ENCODE results near the gene FRMD4A. TPM values are rescaled to one million over a fixed set of nuclear protein-coding genes. Genes with fewer than 3 reads are reported as not detected.

Gene FRMD4A
- total and polyA plus RNA-seq, 2 of the 4 experiments (the other 2 are of a cell fraction), result 30.3 to 68.8 TPM

DNA sequence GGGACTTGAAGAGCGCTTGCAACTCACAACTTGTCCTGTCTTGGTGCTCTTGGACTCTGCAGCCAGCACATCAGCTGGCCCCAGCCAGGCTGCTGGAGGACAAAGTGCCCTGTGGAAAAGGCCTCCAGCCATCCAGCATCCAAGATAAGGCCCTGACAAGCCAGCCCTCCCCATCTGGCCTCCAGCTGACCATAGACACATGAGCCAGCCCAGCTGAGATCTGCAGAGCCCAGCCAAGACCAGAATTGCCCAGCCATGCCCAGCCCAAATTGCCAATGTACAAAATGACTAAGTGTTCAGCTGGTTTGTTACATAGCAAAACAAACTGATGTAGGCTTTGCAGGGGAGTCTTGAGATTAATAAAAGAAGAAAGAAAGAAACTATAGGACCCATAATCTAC, 36.0 kb upstream of the FRMD4A start:
- H3K9me3 ChIP-seq (ENCODE audit: control insufficient read depth, insufficient read depth, low read length), result no peaks in the 10 kb centered on the region
- no peak overlapping the region for H3K27ac ChIP-seq (ENCODE audit: insufficient read depth, low read length)
- H2BK120ac ChIP-seq (ENCODE audit: low read depth, low read length), result no peak overlapping the region
- ATAC-seq (ENCODE audit: low read depth), result no peak
- no peaks in the 10 kb centered on the region for H3K36me3 ChIP-seq (ENCODE audit: control insufficient read depth, insufficient read depth, low read length)
- peaks cover 17% of the 10 kb centered on the region for H3K27me3 ChIP-seq (ENCODE audit: control insufficient read depth, insufficient read depth, low read length)
- H4K5ac ChIP-seq (ENCODE audit: low read depth, low read length), result no peak overlapping the region
- TF ChIP-seq POLR2A (IDR thresholded peaks at IDR 0.05; ENCODE audit: low read depth, low read length) (no peak), MXI1 (IDR thresholded peaks at IDR 0.05; ENCODE audit: borderline replicate concordance, low read depth, low read length) (no peak)
- TF ChIP-seq, protein P1, sequence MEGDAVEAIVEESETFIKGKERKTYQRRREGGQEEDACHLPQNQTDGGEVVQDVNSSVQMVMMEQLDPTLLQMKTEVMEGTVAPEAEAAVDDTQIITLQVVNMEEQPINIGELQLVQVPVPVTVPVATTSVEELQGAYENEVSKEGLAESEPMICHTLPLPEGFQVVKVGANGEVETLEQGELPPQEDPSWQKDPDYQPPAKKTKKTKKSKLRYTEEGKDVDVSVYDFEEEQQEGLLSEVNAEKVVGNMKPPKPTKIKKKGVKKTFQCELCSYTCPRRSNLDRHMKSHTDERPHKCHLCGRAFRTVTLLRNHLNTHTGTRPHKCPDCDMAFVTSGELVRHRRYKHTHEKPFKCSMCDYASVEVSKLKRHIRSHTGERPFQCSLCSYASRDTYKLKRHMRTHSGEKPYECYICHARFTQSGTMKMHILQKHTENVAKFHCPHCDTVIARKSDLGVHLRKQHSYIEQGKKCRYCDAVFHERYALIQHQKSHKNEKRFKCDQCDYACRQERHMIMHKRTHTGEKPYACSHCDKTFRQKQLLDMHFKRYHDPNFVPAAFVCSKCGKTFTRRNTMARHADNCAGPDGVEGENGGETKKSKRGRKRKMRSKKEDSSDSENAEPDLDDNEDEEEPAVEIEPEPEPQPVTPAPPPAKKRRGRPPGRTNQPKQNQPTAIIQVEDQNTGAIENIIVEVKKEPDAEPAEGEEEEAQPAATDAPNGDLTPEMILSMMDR (conservative IDR thresholded peaks at IDR 0.05; ENCODE audit: low read depth, low read length), result no peak
- intact Hi-C loops (cut with micrococcal nuclease) (no loop called here), dilution Hi-C loops (cut with HindIII; ENCODE audit: low sequenced_read_pairs, unreplicated experiment) (no loop called here), in situ Hi-C loops (cut with MboI; ENCODE audit: low sequenced_read_pairs) (no loop called here)
- no peak overlapping the region for H3K4me3 ChIP-seq (ENCODE audit: insufficient read depth, low read depth, low read length)
- ChIA-PET CTCF (interaction anchor here (0.8 kb wide), 1 partner anchor 30 kb away, joined by 4 read pairs; no protein-coding TSS in a partner anchor), POLR2A (ENCODE audit: unreplicated experiment) (no interaction called here)
- H2BK5ac ChIP-seq (ENCODE audit: low read depth, low read length, poor library complexity, severe bottlenecking), result no peak overlapping the region
- BruUV-seq (replicated peaks), result no TSS peak
- no peak overlapping the region for H2BK20ac ChIP-seq (ENCODE audit: low read depth, low read length)
- H3K9ac ChIP-seq (ENCODE audit: low read depth, low read length), result no peak overlapping the region
- H3K79me1 ChIP-seq (ENCODE audit: low read depth in 1 of 2, low read length in 2 of 2), result no peaks in the 10 kb centered on the region
- no peak overlapping the region for H2AK9ac ChIP-seq (replicated peaks; ENCODE audit: low read depth, low read length, poor library complexity)
- no peak overlapping the region for H3K14ac ChIP-seq (replicated peaks; ENCODE audit: low read depth, low read length)
- no peak overlapping the region for H3K4ac ChIP-seq (ENCODE audit: low read depth, low read length)
- no peak overlapping the region for H2BK15ac ChIP-seq (ENCODE audit: low read depth, low read length)
- H3K56ac ChIP-seq (ENCODE audit: extremely low read depth, insufficient read depth, low read length), result no peak overlapping the region
- WGBS, 2 experiments (ENCODE audit: extremely low coverage in 2 of 2, insufficient read length in 1 of 2), result no CpG with 5 or more reads among the region's 1 CpG
- no peak for DNase-seq
- no peak overlapping the region for H2AFZ ChIP-seq (replicated peaks; ENCODE audit: low read length, poor library complexity)
- H3K23ac ChIP-seq (ENCODE audit: low read depth, low read length), result no peak overlapping the region
- no peak overlapping the region for H2AK5ac ChIP-seq (ENCODE audit: low read depth, low read length)
- H3K4me2 ChIP-seq (ENCODE audit: low read depth, low read length), result no peak overlapping the region
- H4K20me1 ChIP-seq (ENCODE audit: insufficient read depth, low read length), result no peaks in the 10 kb centered on the region
- H3K9me1 ChIP-seq (ENCODE audit: insufficient read depth, low read length), result peaks cover 8% of the 10 kb centered on the region
- H3K4me1 ChIP-seq (ENCODE audit: control insufficient read depth, insufficient read depth, low read length), result peaks cover 9% of the 10 kb centered on the region; the same call in 1 of the 2 replicates
- H4K8ac ChIP-seq (ENCODE audit: low read depth in 2 of 2, low read length in 2 of 2), result no peak overlapping the region
- no peak overlapping the region for H4K91ac ChIP-seq (ENCODE audit: insufficient read depth, low read depth, low read length)
- no peak overlapping the region for H3K18ac ChIP-seq (ENCODE audit: low read depth, low read length)

Measured in IMR-90 (cell line).